ENCODE results near the gene ACAA1. TPM values are rescaled to one million over a fixed set of nuclear protein-coding genes. Genes with fewer than 3 reads are reported as not detected.

ACAA1 gene
- total RNA-seq, 1 experiment from 2014 or later: 49.0 TPM

- BruUV-seq (replicated peaks): no TSS peak
- Histone ChIP-seq H4K20me1 (ENCODE audit: insufficient read depth) (no peaks in the 10 kb centered on the region; the same call in 1 of the 2 replicates), H3K9ac (ENCODE audit: low read length) (no peak overlapping the region), H3K79me2 (ENCODE audit: insufficient read depth, low read length) (no peaks in the 10 kb centered on the region), H2AFZ (ENCODE audit: low read depth, low read length, poor library complexity, severe bottlenecking) (no peak overlapping the region), H3K4me3 (replicated peaks in 1 of 2; ENCODE audit: low read depth in 1 of 2, low read length in 2 of 2) (no peak overlapping the region), H3K27ac (ENCODE audit: low read depth, low read length) (no peak overlapping the region), H3K4me1 (ENCODE audit: control insufficient read depth in 1 of 2, insufficient read depth in 2 of 2, low read length in 2 of 2) (no peaks in the 10 kb centered on the region), H3K36me3 (ENCODE audit: control insufficient read depth in 1 of 2, insufficient read depth in 2 of 2, low read length in 2 of 2) (no peaks in the 10 kb centered on the region), H3K4me2 (ENCODE audit: low read length) (no peak overlapping the region), H3K27me3 (ENCODE audit: insufficient read depth, low read length) (no peaks in the 10 kb centered on the region), H3K9me2 (ENCODE audit: insufficient read depth) (no peaks in the 10 kb centered on the region), H3K9me3 (ENCODE audit: control insufficient read depth in 1 of 2, insufficient read depth in 1 of 2, low read depth in 1 of 2, low read length in 2 of 2) (peaks cover 3 to 8% of the 10 kb centered on the region in 2 experiments; a peak in 2 of 4 replicates)
- DNase-seq (ENCODE audit: low read depth, low spot score) (no peak), ATAC-seq (no peak)
- ChIA-PET POLR2A (no interaction called here), CTCF (no interaction called here), RAD21 (ENCODE audit: low non-redundant PET in 1 of 2, low total read pairs in 2 of 2, uncharacterized antibody in 2 of 2, unreplicated experiment in 2 of 2) (no interaction called here)
- TF ChIP-seq MAX (IDR thresholded peaks at IDR 0.05) (no peak), CBX3 (IDR thresholded peaks at IDR 0.05; ENCODE audit: low read depth) (no peak), TCF7L2 (IDR thresholded peaks at IDR 0.05; ENCODE audit: borderline replicate concordance, extremely low read depth, insufficient read depth, insufficient read length) (no peak), SRF (IDR thresholded peaks at IDR 0.05; ENCODE audit: low read depth) (no peak), ELF1 (IDR thresholded peaks at IDR 0.05; ENCODE audit: borderline replicate concordance, low read depth) (no peak), CTCF (IDR thresholded peaks at IDR 0.05 in 2 of 3, conservative IDR thresholded peaks at IDR 0.05 in 1 of 3; ENCODE audit: borderline replicate concordance in 1 of 3, insufficient read depth in 1 of 3, low read depth in 2 of 3, low read length in 2 of 3) (no peak), ATF3 (IDR thresholded peaks at IDR 0.05) (no peak), FOSL1 (IDR thresholded peaks at IDR 0.05; ENCODE audit: low read depth) (no peak), EGR1 (IDR thresholded peaks at IDR 0.05; ENCODE audit: low read depth) (no peak), YY1 (IDR thresholded peaks at IDR 0.05; ENCODE audit: extremely low read depth, insufficient replicate concordance, low read depth, low read length) (no peak), RAD21 (IDR thresholded peaks at IDR 0.05; ENCODE audit: low read depth) (no peak), JUND (IDR thresholded peaks at IDR 0.05) (no peak), SP1 (IDR thresholded peaks at IDR 0.05; ENCODE audit: low read depth) (no peak), EZH2 (IDR thresholded peaks at IDR 0.05) (no peak), CEBPB (IDR thresholded peaks at IDR 0.05; ENCODE audit: low read depth) (no peak), EZH2phosphoT487 (IDR thresholded peaks at IDR 0.05; ENCODE audit: borderline replicate concordance) (no peak), ZNF274 (IDR thresholded peaks at IDR 0.05; ENCODE audit: low read depth, low read length) (no peak), POLR2A (IDR thresholded peaks at IDR 0.05; ENCODE audit: borderline replicate concordance, extremely low read depth, insufficient read depth, insufficient read length) (no peak)
- intact Hi-C loops (cut with micrococcal nuclease): no loop called here
These were observed 31.4 kb downstream of the ACAA1 start for GRCh38 chr3:38105525-38105924.
